ENCODE data around the gene LBH. TPM values are rescaled to one million over a fixed set of nuclear protein-coding genes. Genes with fewer than 3 reads are reported as not detected.

The LBH gene
- total RNA-seq, result 56.3 TPM

GRCh38 chr2:30231212-30231995, at the start of gene LBH:
LBH (plus strand) TSS chr2:30231534; CDS start chr2:30231739, 205 bp downstream.

Small RNA genes lying within 50 kb of the gene (small RNA-seq; reads per million reads assigned to genes)
- not detected for gene SNORA10B

Other genes with a start within 250 kb of the LBH start
- 112 TPM for gene YPEL5, start 84.5 kb upstream of the LBH start, total RNA-seq
- gene LCLAT1, start 215.7 kb downstream of the LBH start, total RNA-seq, result 31.6 TPM